ENCODE data around the gene HMG20B. TPM values are rescaled to one million over a fixed set of nuclear protein-coding genes. Genes with fewer than 3 reads are reported as not detected.

Gene HMG20B
- total RNA-seq, 1 experiment from 2014 or later, result 121 TPM

- ATAC-seq, result no peak
- TF ChIP-seq EMX1 (CRISPR knock-in tag; IDR thresholded peaks at IDR 0.05) (no peak), CTCF (IDR thresholded peaks at IDR 0.05) (peak; percentile 33)
- H3K9me3 Mint-ChIP-seq, result no peaks in the 10 kb centered on the region
- no peaks in the 10 kb centered on the region for H3K27me3 Mint-ChIP-seq (ENCODE audit: low read depth)
- no peak overlapping the region for H3K4me3 Mint-ChIP-seq
- 0 out of 2 replicates have a peak, but pooled peaks cover 3% of the 10 kb centered on the region for H3K4me1 Mint-ChIP-seq
- DNase-seq (ENCODE audit: low spot score), result no peak
- no peak overlapping the region for H3K27ac Mint-ChIP-seq
- ChIA-PET POLR2A (no interaction called here), CTCF (interaction anchor here (0.5 to 3.4 kb wide), 9 partner anchors 9 to 36 kb away, joined by 3 to 17 read pairs (median 3); no protein-coding TSS in a partner anchor)
- peaks cover 5% of the 10 kb centered on the region for H3K36me3 Mint-ChIP-seq
Measured at GRCh38 chr19:3618811-3619630, 46.3 kb downstream of the HMG20B start.

GRCh38 chr19:3619631-3620012 lies 46.9 kb downstream of the HMG20B start:
- Mint-ChIP-seq H3K27me3 (ENCODE audit: low read depth) (no peaks in the 10 kb centered on the region), H3K4me3 (no peak overlapping the region), H3K4me1 (0 out of 2 replicates have a peak, but pooled peaks cover 3% of the 10 kb centered on the region), H3K9me3 (no peaks in the 10 kb centered on the region), H3K27ac (no peak overlapping the region), H3K36me3 (peaks cover 5% of the 10 kb centered on the region)
- no peak for ATAC-seq
- POLR2A ChIA-PET, result no interaction called here
- CTCF ChIA-PET, result interaction anchor here (0.8 to 3.4 kb wide), 4 partner anchors 11 to 37 kb away, joined by 3 to 17 read pairs (median 8); no protein-coding TSS in a partner anchor
- DNase-seq (ENCODE audit: low spot score), result no peak
- TF ChIP-seq JAZF1 (CRISPR knock-in tag; IDR thresholded peaks at IDR 0.05), result no peak
- TF ChIP-seq ZNF281 (CRISPR knock-in tag; IDR thresholded peaks at IDR 0.05), result no peak
- no peak for TF ChIP-seq MXD4 (CRISPR knock-in tag; IDR thresholded peaks at IDR 0.05; ENCODE audit: borderline replicate concordance)
- TF ChIP-seq FOXK1 (CRISPR knock-in tag; IDR thresholded peaks at IDR 0.05), result no peak
- TF ChIP-seq HMGXB4 (CRISPR knock-in tag; IDR thresholded peaks at IDR 0.05), result no peak
- TF ChIP-seq PREB (CRISPR knock-in tag; IDR thresholded peaks at IDR 0.05; ENCODE audit: borderline replicate concordance), result no peak
- no peak for TF ChIP-seq AFF4 (CRISPR knock-in tag; IDR thresholded peaks at IDR 0.05; ENCODE audit: borderline replicate concordance)
- TF ChIP-seq CREM (CRISPR knock-in tag; IDR thresholded peaks at IDR 0.05), result no peak
- TF ChIP-seq GABPB1 (CRISPR knock-in tag; IDR thresholded peaks at IDR 0.05), result no peak
- no peak for TF ChIP-seq ZNF219 (CRISPR knock-in tag; IDR thresholded peaks at IDR 0.05; ENCODE audit: borderline replicate concordance)
- TF ChIP-seq ZNF263 (CRISPR knock-in tag; IDR thresholded peaks at IDR 0.05; ENCODE audit: low read depth), result no peak
- TF ChIP-seq MAX (CRISPR knock-in tag; IDR thresholded peaks at IDR 0.05), result no peak
- no peak for TF ChIP-seq ZNF121 (CRISPR knock-in tag; IDR thresholded peaks at IDR 0.05)
- TF ChIP-seq E2F1 (CRISPR knock-in tag; IDR thresholded peaks at IDR 0.05), result no peak
- no peak for TF ChIP-seq SMAD4 (CRISPR knock-in tag; IDR thresholded peaks at IDR 0.05)
- no peak for TF ChIP-seq ZNF138 (CRISPR knock-in tag; conservative IDR thresholded peaks at IDR 0.05)
- TF ChIP-seq NFE2L1 (CRISPR knock-in tag; IDR thresholded peaks at IDR 0.05), result no peak

All from WTC11 (cell line).